Activated T-cell treated with anti-CD3 and anti-CD28 coated beads for 4 hours (primary cell): ENCODE data around the gene GRID1.

Experiments used
- DNase-seq: peaks from one replicate; pipeline ENCODE4 v3.0.0-alpha.2; 2020

GRID1 gene

DNA sequence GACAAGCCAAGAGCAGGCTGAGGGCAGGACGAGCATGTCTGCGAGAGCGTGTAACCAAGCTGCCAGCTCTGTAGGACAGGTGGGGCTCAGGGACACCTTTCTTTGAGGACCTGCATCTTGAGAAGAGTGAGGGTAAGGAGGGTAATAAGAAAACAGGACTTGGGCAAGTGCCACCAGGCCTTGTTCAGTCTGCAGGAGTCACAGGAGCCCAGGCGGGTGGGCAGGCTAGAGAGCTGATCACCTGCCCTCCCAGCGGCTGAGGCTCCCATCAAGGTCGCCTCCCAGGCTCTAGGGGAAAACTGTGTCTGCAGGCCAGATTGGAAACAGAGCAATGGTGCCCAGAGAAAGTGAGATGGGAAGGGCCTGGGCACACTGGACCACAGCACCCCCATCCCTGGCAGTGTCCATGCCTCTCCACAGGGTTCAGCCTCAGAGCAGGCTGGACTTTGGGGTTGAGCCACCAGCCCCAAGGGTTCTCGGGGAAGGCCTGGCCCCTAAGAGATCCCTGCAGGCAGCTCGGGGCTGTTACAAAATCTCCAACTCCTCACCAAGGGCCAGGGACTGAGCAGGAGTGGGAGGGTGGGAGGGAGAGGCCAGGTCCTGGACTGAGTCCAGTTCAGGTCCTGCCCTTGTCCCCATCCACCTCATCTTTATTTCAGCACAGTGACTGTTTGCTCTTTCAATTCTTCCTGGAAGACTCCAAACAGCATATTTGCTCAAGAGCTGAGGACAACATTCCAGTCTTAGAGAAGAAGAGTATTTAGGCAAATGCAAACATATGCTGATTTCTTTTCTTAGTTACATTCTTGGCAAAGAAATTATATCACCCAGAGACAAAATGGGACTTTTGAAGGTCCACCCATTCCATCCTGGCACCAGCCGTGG, 161.9 kb downstream of the GRID1 start:
- no peak for DNase-seq

DNA sequence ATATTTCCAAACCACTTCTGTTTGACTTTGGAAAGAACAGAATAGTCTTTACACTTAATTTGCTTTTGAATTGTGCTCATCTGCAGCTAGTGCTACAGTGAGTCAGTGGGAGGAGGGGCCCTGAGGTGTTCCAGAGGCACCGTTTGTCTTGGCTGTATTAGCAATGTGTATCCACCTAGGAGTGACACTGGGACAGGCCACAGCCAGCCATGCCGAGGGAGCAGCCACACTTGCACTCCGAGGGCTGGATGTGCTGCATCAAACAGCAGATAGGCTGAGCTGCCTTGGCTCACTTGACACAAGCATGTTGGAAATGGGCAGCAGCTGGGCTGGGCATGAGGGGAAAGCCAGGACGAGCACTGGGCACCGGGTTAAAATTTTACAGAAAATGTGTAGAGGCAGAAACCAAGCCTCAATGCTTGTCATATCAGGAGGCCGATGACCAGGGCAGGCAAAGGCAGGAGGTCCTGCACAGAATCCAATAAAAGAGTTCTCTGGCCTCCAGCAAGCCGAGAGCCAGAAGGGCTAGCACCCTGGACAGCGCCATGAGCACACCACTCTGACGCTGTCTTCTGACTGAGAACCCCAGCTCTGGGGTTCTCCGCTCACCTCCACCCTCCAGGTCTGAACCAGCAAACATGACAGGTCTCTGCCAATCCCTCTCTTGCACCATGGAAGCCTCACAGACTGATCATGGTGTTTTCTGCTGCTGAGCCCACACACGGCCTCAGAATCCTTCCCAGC, 163.3 kb downstream of the GRID1 start:
- no peak for DNase-seq

DNA sequence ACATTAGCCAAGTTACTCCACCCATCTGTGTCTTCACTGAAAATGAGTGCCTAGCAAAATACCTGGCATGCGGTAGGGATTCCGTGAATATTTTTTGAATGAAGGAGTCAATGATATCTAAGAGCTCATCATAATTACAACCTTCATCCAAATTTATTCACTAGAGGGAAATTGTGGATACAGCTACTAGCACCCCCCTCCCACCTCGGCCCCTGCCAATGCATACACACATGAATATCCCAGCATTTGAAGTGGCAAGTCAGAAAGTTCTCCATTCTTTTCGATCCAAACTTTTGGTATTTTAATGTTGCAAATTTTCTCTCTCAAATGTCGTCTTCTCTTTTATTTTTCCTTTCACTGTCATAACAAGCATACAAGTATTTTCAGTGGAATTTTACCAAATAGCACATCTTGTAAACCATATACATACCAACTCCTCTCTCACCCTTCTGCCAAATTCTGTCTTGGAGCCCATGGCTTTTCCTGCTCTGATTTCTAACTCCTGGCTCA, 164.3 kb downstream of the GRID1 start:
- no peak for DNase-seq

DNA sequence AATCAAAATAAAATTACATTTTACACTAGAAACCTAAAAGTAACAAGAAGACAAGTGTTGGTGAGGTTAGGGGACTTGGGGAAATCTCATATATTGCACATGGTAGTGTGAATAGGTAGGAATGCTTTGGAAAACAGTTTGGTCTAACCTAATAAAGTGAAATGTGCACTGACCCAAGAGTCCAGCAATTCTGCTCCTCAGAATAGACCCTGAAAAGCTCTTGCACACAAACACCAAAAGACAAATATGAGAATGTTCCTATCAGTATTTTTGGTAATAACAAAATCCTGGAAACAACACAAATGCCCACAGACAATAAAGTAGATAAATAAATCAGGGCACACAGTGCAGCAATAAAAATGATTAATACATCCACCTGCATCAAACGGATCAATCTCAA, 165.7 kb downstream of the GRID1 start:
- DNase-seq, result no peak

DNA sequence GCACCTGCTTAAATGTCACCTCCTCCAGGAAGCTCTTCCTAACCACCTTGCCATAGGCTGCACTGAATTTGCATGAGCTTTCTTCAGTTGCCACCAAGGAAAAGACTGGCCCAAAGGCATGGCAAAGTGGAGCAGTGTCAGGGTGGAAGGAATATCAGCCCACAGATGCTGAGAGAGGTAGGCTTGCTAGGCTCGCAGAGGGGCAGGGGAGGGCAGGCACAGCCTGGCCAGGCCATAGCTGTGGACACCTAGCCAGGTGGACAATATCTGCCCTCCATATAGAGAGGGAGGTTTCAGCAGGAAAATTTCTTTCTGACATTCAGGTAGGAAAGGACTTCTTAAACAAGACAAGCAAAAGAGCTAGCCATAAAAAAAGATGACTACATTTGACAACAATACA, 166.3 kb downstream of the GRID1 start:
- no peak for DNase-seq

DNA sequence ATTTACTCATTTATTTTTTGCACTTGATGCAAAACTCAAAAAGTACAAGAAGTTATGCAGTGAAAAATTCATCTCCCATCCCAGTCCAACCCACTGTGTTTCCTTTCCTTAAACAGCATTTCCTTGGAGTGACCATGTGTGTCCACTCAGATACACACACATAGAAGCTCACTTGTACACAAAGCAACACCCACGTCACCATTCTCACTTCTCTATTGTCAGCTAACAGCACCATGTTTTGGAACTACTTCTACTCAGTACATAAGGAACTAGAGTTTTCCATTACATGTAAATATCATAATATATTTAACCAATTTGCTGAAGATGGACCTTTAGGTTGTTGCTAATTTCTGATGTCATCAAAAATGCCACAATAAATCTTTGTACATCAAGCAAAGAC, 167.6 kb downstream of the GRID1 start:
- no peak for DNase-seq

DNA sequence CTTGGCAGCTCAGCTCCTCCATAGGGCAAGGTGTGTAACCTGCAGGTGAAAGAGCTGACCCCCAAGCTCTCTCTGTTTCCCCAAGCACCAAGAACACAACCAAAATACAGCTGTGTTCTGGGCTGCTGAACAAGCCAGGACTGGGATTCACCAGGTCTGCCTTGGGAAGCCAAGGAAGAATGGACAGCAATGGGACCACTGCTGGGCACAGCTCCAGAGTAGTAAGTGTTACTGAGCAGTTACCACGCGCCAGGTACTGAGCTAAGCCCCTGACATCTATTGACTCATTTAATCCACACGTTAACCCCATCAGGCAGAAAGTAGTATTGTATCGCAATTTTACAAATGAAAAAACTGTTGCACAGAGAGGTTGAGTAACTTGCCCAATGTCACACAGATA, 168.3 kb downstream of the GRID1 start:
- no peak for DNase-seq

DNA sequence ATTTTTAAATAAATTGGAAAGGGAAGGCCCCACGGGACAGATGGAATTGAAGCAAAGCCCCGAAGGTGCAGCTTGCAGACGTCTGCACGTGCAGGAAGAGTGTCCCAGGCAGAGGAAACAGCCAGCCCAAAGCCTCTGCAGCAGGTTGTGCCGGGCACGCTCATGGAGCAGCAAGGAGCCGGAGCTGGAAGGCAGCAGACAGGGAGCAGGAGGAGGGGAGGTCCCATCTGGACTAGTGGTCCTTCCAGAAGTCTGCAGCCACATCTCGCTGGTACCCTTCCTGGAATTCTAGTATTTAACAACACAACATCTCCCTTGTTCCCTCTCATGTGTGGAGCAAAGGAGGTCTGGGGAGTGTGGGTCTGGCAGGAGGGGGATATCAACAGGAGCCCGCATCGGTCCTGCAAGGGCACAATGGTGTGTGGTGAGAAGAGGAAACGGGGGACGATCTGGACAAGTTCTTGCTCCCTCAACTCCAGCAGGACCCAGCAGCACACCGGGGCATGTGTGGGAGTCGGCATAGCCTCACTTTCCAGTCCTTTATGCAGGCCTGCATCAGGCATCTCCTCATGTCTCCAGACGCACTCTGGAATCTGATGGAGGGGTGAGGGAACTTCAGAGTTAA, 169.3 kb downstream of the GRID1 start:
- DNase-seq, result no peak

DNA sequence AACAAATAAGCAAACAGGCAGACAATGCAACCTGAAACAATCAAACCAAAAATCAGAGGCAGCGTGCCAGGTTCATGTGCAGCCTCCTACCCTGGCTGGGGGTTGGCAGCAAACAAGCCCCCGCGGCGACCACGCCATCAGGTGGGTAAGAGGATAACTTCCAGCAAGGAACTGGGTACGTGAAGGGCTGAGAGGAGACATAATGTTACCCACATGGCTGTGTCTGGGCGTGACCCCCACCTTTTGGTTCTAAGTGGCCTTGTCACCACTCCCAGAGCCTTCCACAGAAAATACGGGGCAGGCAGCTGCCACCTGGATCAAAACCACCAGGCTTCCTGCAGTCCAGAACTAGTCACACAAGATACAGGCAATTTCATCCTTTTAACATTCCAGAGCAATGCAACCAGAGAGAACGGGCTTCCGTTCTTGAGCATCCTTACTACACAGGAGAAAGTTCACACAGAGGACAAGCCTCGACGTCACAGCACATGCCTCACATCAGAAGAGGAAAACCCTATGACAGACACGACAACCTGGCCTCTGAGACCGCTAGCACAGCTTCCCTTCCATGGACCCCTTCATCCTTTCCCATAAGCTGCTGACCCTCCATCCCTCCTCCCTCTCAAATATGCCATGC, 171.0 kb downstream of the GRID1 start:
- no peak for DNase-seq

DNA sequence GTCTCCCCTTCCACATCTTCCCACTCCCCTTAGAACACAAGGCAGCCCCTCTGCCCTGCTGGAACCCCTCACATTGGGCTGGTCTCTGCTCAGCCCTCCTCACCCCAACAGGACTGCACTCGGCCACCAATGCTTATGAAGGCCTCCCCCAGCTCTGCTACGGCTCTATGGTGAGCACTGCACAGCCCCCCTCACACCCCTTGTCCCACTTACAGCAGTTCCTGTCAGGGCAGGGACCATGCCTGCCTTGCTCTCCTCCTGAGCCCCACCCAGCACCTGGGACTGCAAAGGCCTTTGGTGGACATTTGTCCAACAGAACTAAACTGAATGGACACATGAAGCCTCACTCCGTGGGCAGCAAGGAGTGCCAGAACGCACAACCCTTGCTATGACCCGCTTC, 171.9 kb downstream of the GRID1 start:
- no peak for DNase-seq

DNA sequence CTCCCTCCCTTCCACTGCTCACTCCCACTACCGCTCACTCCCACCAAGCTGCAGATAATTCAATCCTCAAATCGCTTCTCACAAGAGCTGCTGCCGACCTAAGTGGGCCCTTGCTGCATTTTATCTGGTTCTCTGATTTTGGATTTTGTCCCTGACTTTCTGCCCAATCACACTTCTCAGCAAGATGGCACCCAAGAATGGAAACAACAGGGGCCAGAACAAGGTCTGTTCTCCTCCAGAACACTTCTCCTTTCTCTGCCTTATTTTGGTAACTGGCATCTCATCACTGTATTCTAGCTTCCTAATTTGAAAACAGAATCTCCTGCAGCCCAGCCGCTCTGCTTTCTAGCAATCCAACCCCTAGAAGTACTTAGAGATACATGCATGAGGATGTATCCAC, 172.8 kb downstream of the GRID1 start:
- DNase-seq, result no peak

DNA sequence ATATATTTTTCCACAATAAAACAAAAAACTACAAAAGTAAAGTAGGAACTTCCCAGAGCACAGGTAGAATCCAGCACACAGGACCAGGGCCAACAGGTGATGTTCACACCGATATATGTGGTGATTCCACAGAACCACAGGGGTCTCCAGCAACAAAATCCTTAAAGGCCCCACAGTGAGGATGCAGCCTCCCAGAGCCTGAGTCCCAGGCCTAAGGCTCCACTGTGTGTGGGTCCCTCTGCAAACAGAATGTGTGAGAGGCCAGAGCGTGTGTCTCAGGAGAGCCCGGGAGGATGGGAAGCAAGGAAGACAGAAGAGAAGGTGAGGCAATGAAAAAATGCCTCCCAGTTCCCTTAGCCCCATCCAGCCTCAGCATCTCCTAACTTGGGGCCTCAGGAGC, 173.9 kb downstream of the GRID1 start:
- no peak for DNase-seq

DNA sequence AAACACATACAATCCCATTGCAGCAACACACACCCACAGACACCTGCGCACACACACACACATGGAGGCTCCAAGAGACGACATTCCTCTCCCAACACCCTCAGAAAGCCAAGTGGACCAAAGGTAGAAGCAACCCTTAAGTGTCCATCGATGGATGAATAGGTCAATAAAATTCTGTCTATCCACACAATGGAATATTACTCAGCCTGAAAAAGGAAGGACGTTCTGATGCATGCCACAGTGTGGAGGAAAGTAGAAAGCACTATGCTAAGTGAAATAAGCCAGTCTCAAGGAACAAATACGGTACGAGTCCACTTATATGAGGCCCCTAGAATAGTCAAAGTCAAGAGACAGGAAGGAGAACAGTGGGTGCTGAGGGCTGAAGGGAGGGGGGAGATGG, 174.4 kb downstream of the GRID1 start:
- DNase-seq, result no peak

DNA sequence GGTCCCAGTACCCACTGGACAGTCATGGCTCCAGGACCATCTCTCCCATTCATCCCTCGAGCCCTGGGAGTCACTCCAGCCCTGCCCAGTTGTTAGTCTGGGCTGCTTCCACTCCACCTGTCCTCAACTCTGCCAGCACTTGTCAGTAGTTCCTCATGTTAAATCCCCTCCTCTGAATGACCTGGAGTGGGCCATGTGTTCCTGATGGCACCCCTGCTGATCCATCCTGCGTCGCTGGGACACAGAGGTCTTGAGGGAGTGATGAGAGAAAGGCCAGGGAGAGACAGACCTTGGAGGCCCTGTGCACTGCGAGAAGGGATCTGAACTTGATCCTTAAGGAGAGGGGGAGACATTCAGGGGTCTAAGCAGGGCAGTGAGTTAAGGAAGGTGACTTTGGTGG, 174.9 kb downstream of the GRID1 start:
- no peak for DNase-seq

DNA sequence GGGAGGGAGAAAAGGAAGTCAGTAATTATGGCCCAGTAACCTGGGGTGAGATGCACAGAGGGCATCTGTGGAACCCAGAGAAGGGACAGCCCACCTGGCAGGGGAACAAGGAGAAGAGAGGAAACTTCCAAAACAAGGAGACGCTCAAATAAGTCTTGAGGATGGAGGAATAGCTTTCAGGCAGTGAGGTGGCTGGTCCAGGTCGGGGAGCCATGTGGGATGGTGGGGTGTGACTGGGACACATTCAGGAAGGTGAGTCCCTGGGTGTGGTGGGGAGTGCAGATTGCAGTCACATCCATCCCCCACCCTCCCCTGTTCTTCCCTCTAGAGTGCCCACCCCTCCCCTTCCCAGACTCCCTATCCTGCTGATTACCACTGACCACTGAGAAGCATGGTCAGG, 175.4 kb downstream of the GRID1 start:
- no peak for DNase-seq

DNA sequence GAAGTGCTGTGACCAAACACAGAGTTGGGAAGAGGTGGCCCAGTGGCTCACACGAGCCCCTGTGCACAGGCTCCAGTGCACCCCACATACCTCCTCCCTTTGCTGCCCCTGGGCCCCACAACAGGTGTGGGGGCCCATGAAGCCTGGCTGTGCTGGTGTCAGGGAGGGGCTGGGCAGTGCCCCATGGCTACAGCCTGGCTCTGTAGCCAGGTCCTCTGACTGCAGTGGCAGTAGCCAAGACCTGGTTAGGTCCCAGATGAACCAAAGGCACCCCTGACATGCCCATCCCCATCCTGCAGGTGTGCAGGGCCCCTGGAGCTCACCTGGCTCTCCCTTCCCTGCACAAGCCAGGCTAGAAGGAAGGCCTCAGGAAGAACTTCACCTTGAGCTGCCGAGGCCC, 176.3 kb downstream of the GRID1 start:
- no peak for DNase-seq

DNA sequence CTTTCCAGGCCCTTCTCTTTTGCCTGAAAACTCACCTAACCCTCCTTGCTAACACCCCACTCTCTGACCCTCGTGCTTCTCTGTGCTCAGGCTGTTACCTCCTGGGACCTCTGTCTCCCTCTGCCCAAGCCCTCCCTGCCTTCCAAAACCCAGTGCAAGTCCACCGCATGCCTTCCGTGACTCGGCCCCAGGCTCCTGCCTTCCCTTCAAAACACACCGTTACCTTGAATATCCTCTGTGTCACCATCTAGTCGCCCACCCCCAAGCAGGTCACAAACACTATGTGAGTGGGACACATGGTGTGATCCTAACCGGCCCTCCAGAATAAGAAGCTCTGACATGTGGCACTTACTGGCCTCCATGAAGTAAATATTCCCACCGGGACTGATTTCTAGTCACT, 176.7 kb downstream of the GRID1 start:
- DNase-seq, result no peak

DNA sequence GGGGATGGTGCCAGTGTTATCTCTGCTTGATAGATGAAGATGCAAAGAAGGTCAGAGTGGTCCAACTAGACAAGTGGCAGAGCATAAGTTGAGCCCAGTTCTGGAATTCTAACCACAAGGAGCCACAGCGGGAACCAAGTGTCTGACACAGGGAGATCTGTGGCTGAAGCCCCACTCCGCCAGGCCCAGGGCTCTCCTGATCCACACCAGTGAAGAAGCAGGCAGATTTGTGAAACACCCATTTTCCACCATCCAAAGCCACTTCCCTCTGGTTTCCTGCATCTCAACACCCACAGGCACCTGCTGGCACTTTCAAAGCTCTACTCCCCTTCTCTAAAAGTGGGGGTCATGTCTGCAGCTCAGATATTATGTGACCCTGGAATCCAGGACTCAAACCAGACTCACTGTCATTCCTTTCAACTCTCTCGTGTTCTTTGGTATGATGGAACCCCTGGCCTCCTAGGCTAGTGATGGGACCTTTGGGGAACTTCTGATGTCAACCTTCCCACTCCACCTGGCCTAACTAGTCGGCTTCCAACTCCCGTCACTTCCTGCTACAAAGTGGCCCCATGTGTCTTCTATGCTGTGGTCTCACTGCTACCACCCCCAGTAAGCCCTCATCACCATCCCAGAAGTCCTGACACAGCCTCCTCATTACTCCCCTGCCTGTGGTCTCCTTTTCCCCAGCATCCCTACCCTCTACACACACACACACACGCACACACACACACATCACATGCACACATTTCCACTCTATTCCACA, 177.6 kb downstream of the GRID1 start:
- no peak for DNase-seq

DNA sequence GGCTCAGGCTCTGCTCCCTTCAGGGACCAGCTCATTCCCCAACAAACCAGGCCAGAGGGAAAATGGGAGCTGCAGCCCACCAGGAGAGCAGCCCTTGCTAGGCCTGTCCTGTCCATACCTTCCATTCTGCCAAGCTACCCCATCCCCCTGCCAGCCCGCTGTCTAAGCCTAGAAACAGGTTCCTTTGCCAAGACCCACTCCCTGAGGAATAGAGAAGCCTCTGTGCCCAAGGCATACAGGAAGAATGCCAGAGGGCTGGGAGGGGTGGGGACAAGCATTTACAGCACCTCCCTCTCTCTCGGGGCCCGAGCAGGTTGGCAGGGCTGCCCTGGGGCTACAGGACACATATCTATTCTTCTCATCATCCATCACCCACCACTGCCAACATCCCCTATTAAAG, 178.3 kb downstream of the GRID1 start:
- no peak for DNase-seq

DNA sequence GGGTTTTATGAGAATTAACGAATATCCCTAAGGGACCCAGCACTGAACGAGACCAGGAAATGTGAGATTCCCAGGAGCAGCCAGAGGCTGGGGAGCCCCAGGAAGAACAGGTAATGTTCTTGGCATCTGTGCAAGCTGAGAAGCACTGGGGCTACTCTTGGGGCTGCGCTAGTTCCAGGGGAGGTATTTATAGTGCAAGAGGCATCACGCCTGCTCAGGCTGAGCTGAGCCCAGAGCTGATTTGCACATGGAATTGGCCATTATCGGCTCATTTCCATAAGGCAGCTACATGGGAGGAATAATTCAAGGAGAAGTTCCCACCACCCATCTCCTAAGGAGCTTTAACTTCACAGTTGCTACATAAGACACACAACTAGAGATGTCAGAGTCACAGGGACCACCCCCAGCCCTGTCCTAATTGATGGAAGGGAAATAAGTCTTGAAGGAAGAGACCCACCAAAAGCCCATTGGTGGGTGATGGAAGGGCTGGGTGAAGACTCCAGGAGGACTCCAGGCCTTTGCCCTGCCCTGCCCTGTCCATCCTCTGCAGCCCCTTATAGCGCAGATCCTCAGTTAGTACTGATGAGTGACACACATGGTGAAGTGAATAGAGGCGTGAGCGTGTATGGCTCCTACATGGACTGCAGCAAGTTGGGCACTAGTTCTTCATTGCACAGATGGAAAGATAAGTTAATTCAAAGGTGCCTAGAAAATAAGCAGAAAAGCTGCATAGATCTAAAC, 178.9 kb downstream of the GRID1 start:
- DNase-seq, result no peak

DNA sequence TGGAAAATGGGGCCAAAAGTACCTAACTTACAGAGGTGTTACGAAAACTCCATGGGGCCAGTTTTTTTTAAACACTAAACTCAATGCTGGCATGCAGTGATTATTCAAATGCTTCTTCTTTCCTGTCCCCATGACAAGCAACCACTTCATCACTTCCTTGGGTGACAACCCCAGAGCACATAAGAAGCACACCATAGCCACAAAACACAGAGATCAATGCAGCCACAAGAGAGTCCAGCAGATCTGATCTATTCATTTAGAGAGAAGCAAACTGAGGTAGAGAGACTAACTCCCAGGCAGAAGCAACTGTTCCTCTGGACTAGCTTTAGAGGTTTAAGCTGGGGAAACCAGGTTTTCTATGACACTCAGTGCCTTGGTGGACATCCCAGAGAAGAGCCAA, 180.0 kb downstream of the GRID1 start:
- DNase-seq, result no peak

DNA sequence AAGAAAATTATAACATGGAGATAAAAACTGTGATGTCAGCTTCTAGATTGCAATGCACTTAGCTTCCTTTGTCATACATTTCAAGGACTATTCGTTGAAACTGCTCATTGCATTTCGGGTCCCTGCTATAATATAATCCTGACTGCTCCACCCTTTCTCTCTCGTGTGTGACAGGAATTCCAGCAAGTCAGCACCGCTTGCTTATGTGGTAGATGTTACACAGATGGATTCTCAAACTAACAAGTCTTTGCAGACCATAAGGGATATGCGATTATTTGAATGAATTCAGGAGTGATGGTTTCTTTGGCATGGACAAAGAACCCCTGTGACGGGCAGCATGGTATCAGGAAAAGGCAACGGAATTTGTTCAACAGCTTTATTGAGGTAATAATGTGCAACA, 184.0 kb downstream of the GRID1 start:
- DNase-seq, result no peak
